WTC11 (cell line): ENCODE results near the gene TGFBRAP1. TPM values are rescaled to one million over a fixed set of nuclear protein-coding genes. Genes with fewer than 3 reads are reported as not detected.

Experiments
- ATAC-seq: fragments of 200-7000 bp; cut with Tn5 transposase; 2 replicates; pipeline ENCODE4 v1.10.0; 2021; ENCODE audit warnings: mild to moderate bottlenecking, moderate library complexity
- CTCF ChIA-PET: fragments of 300-600 bp; sonication (Branson Sonifier 250); formaldehyde crosslinking; loops from one replicate; lab custom pipeline; 2021; ENCODE audit warnings: antibody characterized with exemption; lab: Charles Lee
- POLR2A ChIA-PET: fragments of 350-600 bp; sonication (Branson Sonifier 250); formaldehyde crosslinking; loops from one replicate; lab custom pipeline; 2021; ENCODE audit warnings: antibody characterized with exemption; lab: Charles Lee
- DNase-seq: peaks from one replicate; pipeline ENCODE4 v3.0.0; 2021; ENCODE audit warnings: low spot score
- H3K27ac Mint-ChIP-seq: 2 replicates; pipeline ENCODE4 v1.8.0; 2021; ENCODE audit warnings: mixed read lengths
- H3K27me3 Mint-ChIP-seq: 2 replicates; pipeline ENCODE4 v1.8.0; 2021; ENCODE audit warnings: low read depth, mild to moderate bottlenecking, moderate library complexity, mixed read lengths
- H3K36me3 Mint-ChIP-seq: 2 replicates; pipeline ENCODE4 v1.8.0; 2021; ENCODE audit warnings: mixed read lengths
- H3K4me1 Mint-ChIP-seq: 2 replicates; pipeline ENCODE4 v1.8.0; 2022; ENCODE audit warnings: mixed read lengths
- H3K4me3 Mint-ChIP-seq: 2 replicates; pipeline ENCODE4 v1.8.0; 2021; ENCODE audit warnings: mild to moderate bottlenecking, moderate library complexity, mixed read lengths
- H3K9me3 Mint-ChIP-seq: 2 replicates; pipeline ENCODE4 v1.8.0; 2021; ENCODE audit warnings: mixed read lengths
- AFF4 ChIP-seq: sonication (generic); formaldehyde crosslinking; IDR thresholded peaks from 2 replicates; pipeline ENCODE4 v1.8.1; 2023; ENCODE audit warnings: mild to moderate bottlenecking, missing genetic modification reagents, borderline replicate concordance
- CTCF ChIP-seq: fragments of 200-600 bp; IDR thresholded peaks from 2 replicates; pipeline ENCODE4 v1.8.0; 2022; ENCODE audit warnings: antibody characterized with exemption
- E2F4 ChIP-seq: sonication (generic); formaldehyde crosslinking; IDR thresholded peaks from 2 replicates; pipeline ENCODE4 v1.8.1; 2022; ENCODE audit warnings: low read depth, mild to moderate bottlenecking, moderate library complexity, missing genetic modification reagents, borderline replicate concordance
- ELF4 ChIP-seq: sonication (generic); formaldehyde crosslinking; IDR thresholded peaks from 2 replicates; pipeline ENCODE4 v1.8.1; 2022; ENCODE audit warnings: low read depth, mild to moderate bottlenecking, moderate library complexity, missing genetic modification reagents
- ETV6 ChIP-seq: sonication (generic); formaldehyde crosslinking; IDR thresholded peaks from 2 replicates; pipeline ENCODE4 v1.8.1; 2022; ENCODE audit warnings: mild to moderate bottlenecking, missing genetic modification reagents
- FOXJ3 ChIP-seq: sonication (generic); formaldehyde crosslinking; IDR thresholded peaks from 2 replicates; pipeline ENCODE4 v1.9.0; 2021; ENCODE audit warnings: missing genetic modification reagents, mild to moderate bottlenecking, borderline replicate concordance
- JAZF1 ChIP-seq: fragments of 250-450 bp; sonication (Bioruptor Pico); IDR thresholded peaks from 2 replicates; pipeline ENCODE4 v1.9.0; 2021; ENCODE audit warnings: moderate library complexity, mild to moderate bottlenecking, inconsistent platforms
- JUN ChIP-seq: sonication (generic); formaldehyde crosslinking; IDR thresholded peaks from 2 replicates; pipeline ENCODE4 v1.8.0; 2023; ENCODE audit warnings: mild to moderate bottlenecking, missing genetic modification reagents
- MAX ChIP-seq: sonication (generic); formaldehyde crosslinking; IDR thresholded peaks from 2 replicates; pipeline ENCODE4 v1.8.0; 2022; ENCODE audit warnings: mild to moderate bottlenecking, missing genetic modification reagents
- MXD4 ChIP-seq: fragments of 250-450 bp; sonication (Bioruptor Pico); IDR thresholded peaks from 2 replicates; pipeline ENCODE4 v1.8.0; 2021; ENCODE audit warnings: mild to moderate bottlenecking, moderate library complexity, borderline replicate concordance
- NFE2L1 ChIP-seq: sonication (generic); formaldehyde crosslinking; IDR thresholded peaks from 2 replicates; pipeline ENCODE4 v1.8.1; 2023; ENCODE audit warnings: missing genetic modification reagents
- NR3C1 ChIP-seq: sonication (generic); formaldehyde crosslinking; conservative IDR thresholded peaks from 2 replicates; pipeline ENCODE4 v1.8.1; 2023; ENCODE audit warnings: low read depth, mild to moderate bottlenecking, missing genetic modification reagents
- SMAD4 ChIP-seq: sonication (generic); formaldehyde crosslinking; IDR thresholded peaks from 2 replicates; pipeline ENCODE4 v1.8.0; 2022; ENCODE audit warnings: mild to moderate bottlenecking, missing genetic modification reagents
- SP1 ChIP-seq: sonication (generic); formaldehyde crosslinking; conservative IDR thresholded peaks from 2 replicates; pipeline ENCODE4 v1.8.1; 2022; ENCODE audit warnings: missing genetic modification reagents
- TCF7 ChIP-seq: sonication (generic); formaldehyde crosslinking; IDR thresholded peaks from 2 replicates; pipeline ENCODE4 v1.8.0; 2022; ENCODE audit warnings: mild to moderate bottlenecking, low read depth, missing genetic modification reagents, moderate library complexity
- TEAD1 ChIP-seq: sonication (generic); formaldehyde crosslinking; IDR thresholded peaks from 2 replicates; pipeline ENCODE4 v1.8.0; 2022; ENCODE audit warnings: mild to moderate bottlenecking, missing genetic modification reagents
- ZBTB21 ChIP-seq: sonication (generic); formaldehyde crosslinking; IDR thresholded peaks from 2 replicates; pipeline ENCODE4 v1.8.1; 2023; ENCODE audit warnings: mild to moderate bottlenecking, missing genetic modification reagents, borderline replicate concordance
- ZNF121 ChIP-seq: sonication (generic); formaldehyde crosslinking; IDR thresholded peaks from 2 replicates; pipeline ENCODE4 v1.8.0; 2023; ENCODE audit warnings: missing genetic modification reagents
- ZNF416 ChIP-seq: fragments of 250-450 bp; sonication (Bioruptor Pico); IDR thresholded peaks from 2 replicates; pipeline ENCODE4 v1.9.0; 2021; ENCODE audit warnings: mild to moderate bottlenecking, inconsistent platforms
- total RNA-seq: library from RNA; stranded (reverse); gene quantifications from 3 replicates; pipeline ENCODE4 v1.2.3, GENCODE V29; 2021

TGFBRAP1 gene
- total RNA-seq, 1 experiment from 2014 or later: 16.3 TPM

- TF ChIP-seq ZBTB21: no peak
Observed at GRCh38 chr2:105280281-105280680, 49.3 kb downstream of the TGFBRAP1 start (continued).

GRCh38 chr2:105279126-105279525, 50.4 kb downstream of the TGFBRAP1 start:
- no peak for ATAC-seq
- CTCF ChIA-PET: interaction anchor here (1.0 to 1.2 kb wide), 2 partner anchors 9 to 16 kb away, joined by 7 to 8 read pairs; no protein-coding TSS in a partner anchor

GRCh38 chr2:105278654-105279053, 50.9 kb downstream of the TGFBRAP1 start:
- ChIA-PET POLR2A (no interaction called here), CTCF (interaction anchor here (1.0 to 1.2 kb wide), 2 partner anchors 9 to 16 kb away, joined by 7 to 8 read pairs; no protein-coding TSS in a partner anchor)
- no peak overlapping the region for H3K27ac Mint-ChIP-seq
- H3K9me3 Mint-ChIP-seq: no peaks in the 10 kb centered on the region
- DNase-seq: no peak
- no peaks in the 10 kb centered on the region for H3K27me3 Mint-ChIP-seq
- H3K36me3 Mint-ChIP-seq: peaks cover 24% of the 10 kb centered on the region
- no peaks in the 10 kb centered on the region for H3K4me1 Mint-ChIP-seq
- H3K4me3 Mint-ChIP-seq: no peak overlapping the region
- TF ChIP-seq MXD4 (CRISPR knock-in tag) (no peak), AFF4 (CRISPR knock-in tag) (no peak), TCF7 (CRISPR knock-in tag) (no peak), NFE2L1 (CRISPR knock-in tag) (no peak), SMAD4 (CRISPR knock-in tag) (no peak), ETV6 (CRISPR knock-in tag) (no peak), ZNF121 (no peak), ELF4 (no peak), TEAD1 (CRISPR knock-in tag) (no peak), ZNF416 (CRISPR knock-in tag) (no peak), E2F4 (CRISPR knock-in tag) (no peak), JAZF1 (CRISPR knock-in tag) (no peak), FOXJ3 (CRISPR knock-in tag) (no peak), CTCF (no peak), SP1 (CRISPR knock-in tag) (no peak), JUN (CRISPR knock-in tag) (no peak), MAX (CRISPR knock-in tag) (no peak), NR3C1 (CRISPR knock-in tag) (no peak)
- peak; percentile 62 for ATAC-seq

More at GRCh38 chr2:105279126-105279525, 50.4 kb downstream of the TGFBRAP1 start:
- Mint-ChIP-seq H3K4me1 (no peaks in the 10 kb centered on the region), H3K9me3 (no peaks in the 10 kb centered on the region), H3K27ac (no peak overlapping the region), H3K27me3 (no peaks in the 10 kb centered on the region), H3K36me3 (peaks cover 24% of the 10 kb centered on the region), H3K4me3 (no peak overlapping the region)
- no peak for TF ChIP-seq E2F4 (CRISPR knock-in tag)
- POLR2A ChIA-PET: no interaction called here
- no peak for DNase-seq
